IMR-90 (cell line): ENCODE results near the gene SLC25A15. TPM values are rescaled to one million over a fixed set of nuclear protein-coding genes. Genes with fewer than 3 reads are reported as not detected.

Experiments
- ATAC-seq: fragments of 200-7000 bp; cut with Tn5 transposase; 2 replicates; pipeline ENCODE4 v1.9.1; 2020; ENCODE audit warnings: low read depth, mild to moderate bottlenecking, moderate library complexity
- BruUV-seq: library from RNA; stranded (reverse); fragments of 400-500 nt; replicated peaks from 2 replicates; lab custom pipeline; 2021; lab: Mats Ljungman, UMichigan
- CTCF ChIA-PET: fragments of 300-600 bp; formaldehyde crosslinking; extraction: SDS; loops from one replicate; lab custom pipeline; 2021; ENCODE audit warnings: antibody characterized with exemption; lab: Yijun Ruan, JAX
- POLR2A ChIA-PET: fragments of 300-600 bp; sonication (Branson Sonifier 250); formaldehyde crosslinking; loops from one replicate; lab custom pipeline; 2022; ENCODE audit warnings: antibody characterized with exemption; ENCODE audit not compliant: unreplicated experiment; lab: Charles Lee
- DNase-seq: peaks from one replicate; pipeline ENCODE4 v3.0.0; 2013
- H2AFZ ChIP-seq: replicated peaks from 2 replicates; pipeline ENCODE3; 2013; ENCODE audit warnings: low read length, mild to moderate bottlenecking; ENCODE audit not compliant: poor library complexity
- H2AK5ac ChIP-seq: 2 replicates; pipeline ENCODE4 v1.6.1; 2013; ENCODE audit warnings: low read depth, low read length, inconsistent platforms
- H2AK9ac ChIP-seq: replicated peaks from 2 replicates; pipeline ENCODE3; 2013; ENCODE audit warnings: mild to moderate bottlenecking, low read depth, low read length, moderate library complexity; ENCODE audit not compliant: poor library complexity
- H2BK120ac ChIP-seq: 2 replicates; pipeline ENCODE4 v1.6.1; 2013; ENCODE audit warnings: low read depth, low read length, inconsistent platforms
- H2BK15ac ChIP-seq: 3 replicates; pipeline ENCODE4 v1.6.1; 2013; ENCODE audit warnings: low read depth, low read length, inconsistent platforms
- H2BK20ac ChIP-seq: 2 replicates; pipeline ENCODE4 v1.6.1; 2013; ENCODE audit warnings: low read depth, mild to moderate bottlenecking, inconsistent platforms, low read length, moderate library complexity
- H2BK5ac ChIP-seq: 2 replicates; pipeline ENCODE4 v1.6.1; 2013; ENCODE audit warnings: mild to moderate bottlenecking, low read depth, low read length, inconsistent platforms; ENCODE audit not compliant: poor library complexity, severe bottlenecking
- H3K14ac ChIP-seq: replicated peaks from 2 replicates; pipeline ENCODE4 v1.6.1; 2013; ENCODE audit warnings: low read depth, low read length, inconsistent platforms
- H3K18ac ChIP-seq: 2 replicates; pipeline ENCODE4 v1.6.1; 2013; ENCODE audit warnings: low read depth, low read length, control low read depth
- H3K23ac ChIP-seq: 2 replicates; pipeline ENCODE4 v1.6.1; 2013; ENCODE audit warnings: low read depth, low read length, inconsistent platforms
- H3K27ac ChIP-seq: 2 replicates; pipeline ENCODE4 v1.5.1; 2013; ENCODE audit warnings: mild to moderate bottlenecking, control low read depth, low read length; ENCODE audit not compliant: insufficient read depth
- H3K27me3 ChIP-seq: 2 replicates; pipeline ENCODE4 v1.6.1; 2013; ENCODE audit warnings: low read length; ENCODE audit not compliant: control insufficient read depth, insufficient read depth
- H3K36me3 ChIP-seq: 2 replicates; pipeline ENCODE4 v1.6.1; 2013; ENCODE audit warnings: low read length, mixed read lengths; ENCODE audit not compliant: control insufficient read depth, insufficient read depth
- H3K4ac ChIP-seq: 2 replicates; pipeline ENCODE4 v1.6.1; 2013; ENCODE audit warnings: low read depth, low read length, inconsistent platforms
- H3K4me1 ChIP-seq: 2 replicates; pipeline ENCODE4 v1.6.1; 2013; ENCODE audit warnings: low read length, mixed read lengths; ENCODE audit not compliant: control insufficient read depth, insufficient read depth
- H3K4me2 ChIP-seq: 2 replicates; pipeline ENCODE4 v1.6.1; 2013; ENCODE audit warnings: low read depth, mild to moderate bottlenecking, control low read depth, low read length, moderate library complexity
- H3K4me3 ChIP-seq: 2 replicates; pipeline ENCODE4 v1.5.1; 2013; ENCODE audit warnings: low read depth, mild to moderate bottlenecking, control low read depth, low read length, moderate library complexity; ENCODE audit not compliant: insufficient read depth
- H3K56ac ChIP-seq: 2 replicates; pipeline ENCODE4 v1.6.1; 2013; ENCODE audit warnings: low read length, inconsistent platforms; ENCODE audit not compliant: insufficient read depth; ENCODE audit errors: extremely low read depth
- H3K79me1 ChIP-seq, 2 experiments: 2 replicates each; pipeline ENCODE4 v1.6.1; 2013; ENCODE audit warnings: low read length in 2 of 2, inconsistent platforms in 1 of 2, low read depth in 1 of 2
- H3K9ac ChIP-seq: 2 replicates; pipeline ENCODE4 v1.6.1; 2013; ENCODE audit warnings: low read depth, low read length, control low read depth
- H3K9me1 ChIP-seq: 2 replicates; pipeline ENCODE4 v1.6.1; 2013; ENCODE audit warnings: low read length, inconsistent platforms; ENCODE audit not compliant: insufficient read depth
- H3K9me3 ChIP-seq: 2 replicates; pipeline ENCODE4 v1.6.1; 2013; ENCODE audit warnings: low read length; ENCODE audit not compliant: control insufficient read depth, insufficient read depth
- H4K20me1 ChIP-seq: 2 replicates; pipeline ENCODE4 v1.6.1; 2013; ENCODE audit warnings: low read length, inconsistent platforms; ENCODE audit not compliant: insufficient read depth
- H4K5ac ChIP-seq: 2 replicates; pipeline ENCODE4 v1.6.1; 2013; ENCODE audit warnings: mild to moderate bottlenecking, low read depth, low read length, control low read depth
- H4K8ac ChIP-seq, 2 experiments: 2 replicates each; pipeline ENCODE4 v1.6.1; 2013; ENCODE audit warnings: low read depth in 2 of 2, low read length in 2 of 2, control low read depth in 1 of 2, inconsistent platforms in 1 of 2
- H4K91ac ChIP-seq: 2 replicates; pipeline ENCODE4 v1.6.1; 2013; ENCODE audit warnings: low read depth, low read length, inconsistent platforms; ENCODE audit not compliant: insufficient read depth
- BHLHE40 ChIP-seq: fragments of 150-350 bp; IDR thresholded peaks from 2 replicates; pipeline ENCODE4 v1.6.1; 2016; ENCODE audit warnings: mild to moderate bottlenecking, low read depth, low read length
- CEBPB ChIP-seq: IDR thresholded peaks from 2 replicates; pipeline ENCODE4 v1.6.1; 2012; ENCODE audit warnings: low read depth, low read length, improper control_type of control experiment
- CHD1 ChIP-seq: IDR thresholded peaks from 2 replicates; pipeline ENCODE4 v1.6.1; 2012; ENCODE audit warnings: low read depth, low read length, improper control_type of control experiment
- CTCF ChIP-seq: conservative IDR thresholded peaks from 2 replicates; pipeline ENCODE4 v1.5.1; 2012; ENCODE audit warnings: mild to moderate bottlenecking, low read depth, low read length, improper control_type of control experiment
- ELK1 ChIP-seq: fragments of 150-350 bp; IDR thresholded peaks from 2 replicates; pipeline ENCODE4 v1.6.1; 2016; ENCODE audit warnings: low read depth, mild to moderate bottlenecking, low read length, moderate library complexity, borderline replicate concordance
- FOS ChIP-seq: fragments of 150-350 bp; IDR thresholded peaks from 2 replicates; pipeline ENCODE4 v1.6.1; 2016; ENCODE audit warnings: low read depth, low read length
- MAFK ChIP-seq: IDR thresholded peaks from 2 replicates; pipeline ENCODE4 v1.6.1; 2012; ENCODE audit warnings: low read depth, low read length, improper control_type of control experiment
- MAZ ChIP-seq: IDR thresholded peaks from 2 replicates; pipeline ENCODE4 v1.6.1; 2012; ENCODE audit warnings: low read depth, mild to moderate bottlenecking, low read length, improper control_type of control experiment, moderate library complexity, borderline replicate concordance
- MXI1 ChIP-seq: IDR thresholded peaks from 2 replicates; pipeline ENCODE4 v1.6.1; 2012; ENCODE audit warnings: low read depth, mild to moderate bottlenecking, low read length, moderate library complexity, borderline replicate concordance
- NFE2L2 ChIP-seq: fragments of 150-350 bp; IDR thresholded peaks from 2 replicates; pipeline ENCODE4 v1.6.1; 2016; ENCODE audit warnings: low read depth, mild to moderate bottlenecking, low read length
- POLR2A ChIP-seq: IDR thresholded peaks from 2 replicates; pipeline ENCODE4 v1.6.1; 2012; ENCODE audit warnings: mild to moderate bottlenecking, low read depth, low read length
- RAD21 ChIP-seq: IDR thresholded peaks from 2 replicates; pipeline ENCODE4 v1.6.1; 2012; ENCODE audit warnings: low read length, improper control_type of control experiment
- RCOR1 ChIP-seq: IDR thresholded peaks from 2 replicates; pipeline ENCODE4 v1.6.1; 2012; ENCODE audit warnings: mild to moderate bottlenecking, low read length, improper control_type of control experiment; ENCODE audit not compliant: insufficient replicate concordance
- RFX5 ChIP-seq: IDR thresholded peaks from 2 replicates; pipeline ENCODE4 v1.8.0; 2012; ENCODE audit warnings: low read depth, mild to moderate bottlenecking, low read length, moderate library complexity
- SMC3 ChIP-seq: fragments of 150-350 bp; IDR thresholded peaks from 2 replicates; pipeline ENCODE4 v1.6.1; 2016; ENCODE audit warnings: low read depth, mild to moderate bottlenecking, antibody characterized with exemption, low read length, moderate library complexity
- USF2 ChIP-seq: fragments of 150-350 bp; IDR thresholded peaks from 2 replicates; pipeline ENCODE4 v1.6.1; 2017; ENCODE audit warnings: mild to moderate bottlenecking, antibody characterized with exemption, low read length, low read depth
- WGBS, 2 experiments: methylation state at CpG; one replicate each; pipeline versions ENCODE4 v1.1.5 to v1.1.7; 2013; ENCODE audit warnings: missing lambda C conversion rate in 2 of 2; ENCODE audit not compliant: insufficient read length in 1 of 2; ENCODE audit errors: extremely low coverage in 2 of 2; 5-methylcytosine and 5-hydroxymethylcytosine counted together
- dilution Hi-C: fragments of 300-500 bp; cut with HindIII; formaldehyde crosslinking; loops from one replicate; pipeline ENCODE4 v1.14.3; 2018; ENCODE audit warnings: low sequenced_read_pairs; ENCODE audit not compliant: unreplicated experiment
- in situ Hi-C: fragments of 300-500 bp; cut with MboI; formaldehyde crosslinking; loops from 3 replicates; pipeline ENCODE4 v1.14.3; 2019; ENCODE audit warnings: low sequenced_read_pairs, inconsistent platforms, mixed read lengths
- intact Hi-C: fragments of 100-400 bp; cut with micrococcal nuclease; formaldehyde crosslinking; loops from 2 replicates; pipeline ENCODE4 v1.10.0; 2022
- polyA plus RNA-seq, 3 experiments: library from polyadenylated mRNA; depleted of rRNA; stranded (reverse); fragments of >200 nt; gene quantifications; 2 replicates each; pipeline ENCODE4 v1.2.3, GENCODE V29; 2012; ENCODE audit warnings: low replicate concordance in 1 of 3
- total RNA-seq: library from RNA; depleted of rRNA; stranded (reverse); fragments of >200 nt; gene quantifications from 2 replicates; pipeline ENCODE4 v1.2.3, GENCODE V29; 2012

Gene SLC25A15
- total and polyA plus RNA-seq, 2 of the 4 experiments (the other 2 are of a cell fraction): 5.4 to 13.3 TPM

- H3K56ac ChIP-seq: no peak overlapping the region
- no peak overlapping the region for H3K4me3 ChIP-seq
- H3K27me3 ChIP-seq: no peaks in the 10 kb centered on the region
- no peak overlapping the region for H2BK5ac ChIP-seq
- no peak overlapping the region for H2AK5ac ChIP-seq
- no peak overlapping the region for H3K23ac ChIP-seq
- DNase-seq: no peak
- no peak overlapping the region for H3K14ac ChIP-seq
- H2BK120ac ChIP-seq: no peak overlapping the region
- H3K9ac ChIP-seq: no peak overlapping the region
- no peak overlapping the region for H4K91ac ChIP-seq
- H3K18ac ChIP-seq: no peak overlapping the region
- H4K20me1 ChIP-seq: no peaks in the 10 kb centered on the region
- CTCF ChIA-PET: interaction anchor here (0.6 kb wide), 1 partner anchor 1455 kb away, joined by 3 read pairs; no protein-coding TSS in a partner anchor
- dilution Hi-C loops (no loop called here), intact Hi-C loops (loop anchor here (10.0 kb wide), 2 partner anchors 280 to 1090 kb away; no protein-coding TSS in a partner anchor), in situ Hi-C loops (no loop called here)
- ATAC-seq: no peak
- no peak overlapping the region for H3K27ac ChIP-seq
- no peaks in the 10 kb centered on the region for H3K36me3 ChIP-seq
- no peak overlapping the region for H3K4ac ChIP-seq
- no peak overlapping the region for H2AFZ ChIP-seq
- no peak overlapping the region for H4K5ac ChIP-seq
- no peaks in the 10 kb centered on the region for H3K9me3 ChIP-seq
- H4K8ac ChIP-seq: no peak overlapping the region
- POLR2A ChIA-PET: no interaction called here
- no peak overlapping the region for H2BK20ac ChIP-seq
- peaks cover 8 to 17% of the 10 kb centered on the region in 2 experiments for H3K79me1 ChIP-seq
- 31% methylated on average over 2 of the region's 6 CpGs; no CpG with 5 or more reads in 1 of the 2 experiments for WGBS, 2 experiments
- H3K4me1 ChIP-seq: peaks cover 4% of the 10 kb centered on the region; the same call in 1 of the 2 replicates
- no peak overlapping the region for H2AK9ac ChIP-seq
- no peak for TF ChIP-seq CTCF
- TF ChIP-seq RFX5: no peak
- no peak for TF ChIP-seq CHD1
- TF ChIP-seq USF2: no peak
- TF ChIP-seq MXI1: no peak
- no peak for TF ChIP-seq MAZ
- no peak for TF ChIP-seq ELK1
- TF ChIP-seq NFE2L2: no peak
- no peak for TF ChIP-seq POLR2A
- TF ChIP-seq MAFK: no peak
- no peak for TF ChIP-seq RAD21
- no peak for TF ChIP-seq CEBPB
- TF ChIP-seq BHLHE40: no peak
- no peak for TF ChIP-seq RCOR1
- no peak for TF ChIP-seq FOS
- TF ChIP-seq SMC3: no peak
- peaks cover 16% of the 10 kb centered on the region for H3K9me1 ChIP-seq
- H2BK15ac ChIP-seq: no peak overlapping the region
- no TSS peak for BruUV-seq
- H3K4me2 ChIP-seq: no peak overlapping the region
These were observed 14.7 kb upstream of the SLC25A15 start for GRCh38 chr13:40774672-40775071.
